ENCODE results near the gene ARHGEF17.

GRCh38 chr11:73383249-73384124, 75.4 kb downstream of the ARHGEF17 start:
- no peak for TF ChIP-seq SUZ12 (IDR thresholded peaks at IDR 0.05; ENCODE audit: extremely low read depth, insufficient read depth, insufficient read length)
- no peak for TF ChIP-seq ZNF274 (IDR thresholded peaks at IDR 0.05; ENCODE audit: low read depth, low read length)
- TF ChIP-seq YY1 (IDR thresholded peaks at IDR 0.05; ENCODE audit: insufficient read depth, insufficient read length), result no peak
